Vagina (tissue), 2 donors: ENCODE measurements around the gene CC2D1A. TPM values are rescaled to one million over a fixed set of nuclear protein-coding genes. Genes with fewer than 3 reads are reported as not detected.

Experiments
- DNase-seq, 2 donors: peaks; one replicate each; pipeline ENCODE4 v3.0.0-alpha.2; 2017; ENCODE audit errors: extremely low spot score in 2 of 2
- H3K27ac ChIP-seq: fragments of 200-600 bp; sonication (generic); one replicate; pipeline ENCODE4 v1.5.1; 2019
- H3K27me3 ChIP-seq: fragments of 200-600 bp; sonication (generic); one replicate; pipeline ENCODE4 v1.5.1; 2019
- H3K36me3 ChIP-seq, 2 donors: fragments of 200-600 bp; sonication (generic); one replicate each; pipeline ENCODE4 v1.5.1; 2017 to 2019
- H3K4me1 ChIP-seq: fragments of 200-600 bp; sonication (generic); one replicate; pipeline ENCODE4 v1.5.1; 2019
- H3K4me3 ChIP-seq, 2 donors: fragments of 200-600 bp; sonication (generic); 1 replicate in 1 of 2; 2 replicates in 1 of 2; pipeline ENCODE4 v1.5.1; 2016 to 2019
- H3K9me3 ChIP-seq: fragments of 200-600 bp; sonication (generic); one replicate; pipeline ENCODE4 v1.5.1; 2019
- CTCF ChIP-seq, 3 experiments: fragments of 450-650 bp in 2 of 3; fragments of 200-600 bp in 1 of 3; sonication (generic) in 1 of 3; IDR thresholded peaks; one replicate each; pipeline ENCODE4 v1.5.1; 2017 to 2019; ENCODE audit warnings: antibody characterized with exemption in 3 of 3, mild to moderate bottlenecking in 2 of 3, moderate library complexity in 2 of 3
- POLR2A ChIP-seq, 2 donors: fragments of 450-650 bp; IDR thresholded peaks; one replicate each; pipeline ENCODE4 v1.6.1; 2017; ENCODE audit warnings: antibody characterized with exemption in 2 of 2, mild to moderate bottlenecking in 2 of 2, moderate library complexity in 2 of 2
- POLR2AphosphoS5 ChIP-seq, 2 donors: sonication (generic); formaldehyde crosslinking; IDR thresholded peaks; one replicate each; pipeline ENCODE4 v1.9.0; 2017; ENCODE audit warnings: antibody characterized with exemption in 2 of 2, mild to moderate bottlenecking in 2 of 2, low read depth in 1 of 2; ENCODE audit not compliant: insufficient read depth in 1 of 2
- intact Hi-C: fragments of 100-400 bp; cut with DNase I; formaldehyde crosslinking; loops from one replicate; pipeline ENCODE4 v1.15.1; 2023
- total RNA-seq: library from RNA; depleted of rRNA; stranded (reverse); fragments of >200 nt; gene quantifications from one replicate; pipeline ENCODE4 v1.2.3, GENCODE V29; 2016

The CC2D1A gene
- total RNA-seq, 1 donor from 2014 or later, result 44.4 TPM

- no peak overlapping the region for H3K27ac ChIP-seq
- H3K4me3 ChIP-seq, result no peak overlapping the region
- H3K9me3 ChIP-seq, result no peaks in the 10 kb centered on the region
- intact Hi-C loops, result no loop called here
- H3K36me3 ChIP-seq, result peaks cover 3 to 41% of the 10 kb centered on the region in 2 donors
- H3K4me1 ChIP-seq, result no peaks in the 10 kb centered on the region
- no peaks in the 10 kb centered on the region for H3K27me3 ChIP-seq
- TF ChIP-seq POLR2AphosphoS5 (IDR thresholded peaks at IDR 0.05; ENCODE audit: insufficient read depth in 1 of 2, low read depth in 1 of 2) (no peak), POLR2A (IDR thresholded peaks at IDR 0.05) (no peak), CTCF (IDR thresholded peaks at IDR 0.05) (no peak)
- no peak for DNase-seq
Measured at GRCh38 chr19:13913352-13913751, 7.4 kb downstream of the CC2D1A start.

GRCh38 chr19:13914777-13915176 lies 8.8 kb downstream of the CC2D1A start:
- H3K4me1 ChIP-seq, result no peaks in the 10 kb centered on the region
- no peak overlapping the region for H3K27ac ChIP-seq
- H3K4me3 ChIP-seq, result no peak overlapping the region
- no peak for DNase-seq
- H3K9me3 ChIP-seq, result no peaks in the 10 kb centered on the region
- intact Hi-C loops, result no loop called here
- no peak for TF ChIP-seq POLR2AphosphoS5 (IDR thresholded peaks at IDR 0.05; ENCODE audit: insufficient read depth in 1 of 2, low read depth in 1 of 2)
- peaks cover 3 to 55% of the 10 kb centered on the region in 2 donors for H3K36me3 ChIP-seq
- H3K27me3 ChIP-seq, result no peaks in the 10 kb centered on the region

DNA sequence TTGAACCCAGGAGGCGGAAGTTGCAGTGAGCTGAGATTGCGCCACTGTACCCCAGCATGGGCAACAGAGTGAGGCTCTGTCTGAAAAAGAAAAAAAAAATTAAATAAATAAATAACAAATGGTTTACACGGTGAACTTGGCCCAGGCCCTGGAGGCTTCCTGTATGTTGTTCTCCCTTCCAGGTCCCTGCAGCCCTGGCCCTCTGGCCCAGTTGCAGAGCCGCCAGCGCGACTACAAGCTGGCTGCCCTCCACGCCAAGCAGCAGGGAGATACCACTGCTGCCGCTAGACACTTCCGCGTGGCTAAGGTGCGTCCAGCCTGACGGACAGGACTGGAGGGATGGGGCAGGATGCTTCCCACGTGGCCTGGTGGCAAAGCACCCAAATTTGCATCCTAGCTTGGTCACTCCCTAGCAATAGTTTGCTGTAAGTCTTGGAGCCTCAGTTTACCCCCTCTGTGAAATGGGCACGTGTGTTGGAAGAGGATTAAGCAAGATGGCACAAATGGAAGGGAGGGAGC lies 11.9 kb downstream of the CC2D1A start:
- H3K9me3 ChIP-seq, result no peaks in the 10 kb centered on the region
- no peak for TF ChIP-seq CTCF (IDR thresholded peaks at IDR 0.05)
- no peak for TF ChIP-seq POLR2A (IDR thresholded peaks at IDR 0.05)
- no peak for TF ChIP-seq POLR2AphosphoS5 (IDR thresholded peaks at IDR 0.05; ENCODE audit: insufficient read depth in 1 of 2, low read depth in 1 of 2)
- DNase-seq, result no peak
- H3K4me3 ChIP-seq, result no peak overlapping the region
- peaks cover 0 to 75% of the 10 kb centered on the region in 2 donors for H3K36me3 ChIP-seq
- H3K4me1 ChIP-seq, result no peaks in the 10 kb centered on the region
- no peak overlapping the region for H3K27ac ChIP-seq
- intact Hi-C loops, result no loop called here
- H3K27me3 ChIP-seq, result no peaks in the 10 kb centered on the region

GRCh38 chr19:13918726-13919411 lies 12.9 kb downstream of the CC2D1A start:
- no peak for DNase-seq
- intact Hi-C loops, result no loop called here
- Histone ChIP-seq H3K9me3 (no peaks in the 10 kb centered on the region), H3K4me3 (no peak overlapping the region), H3K27me3 (no peaks in the 10 kb centered on the region), H3K4me1 (no peaks in the 10 kb centered on the region), H3K27ac (no peak overlapping the region), H3K36me3 (peaks cover 0 to 79% of the 10 kb centered on the region in 2 donors)
- TF ChIP-seq POLR2AphosphoS5 (IDR thresholded peaks at IDR 0.05; ENCODE audit: insufficient read depth in 1 of 2, low read depth in 1 of 2) (no peak), CTCF (IDR thresholded peaks at IDR 0.05) (no peak), POLR2A (IDR thresholded peaks at IDR 0.05) (no peak)

DNA sequence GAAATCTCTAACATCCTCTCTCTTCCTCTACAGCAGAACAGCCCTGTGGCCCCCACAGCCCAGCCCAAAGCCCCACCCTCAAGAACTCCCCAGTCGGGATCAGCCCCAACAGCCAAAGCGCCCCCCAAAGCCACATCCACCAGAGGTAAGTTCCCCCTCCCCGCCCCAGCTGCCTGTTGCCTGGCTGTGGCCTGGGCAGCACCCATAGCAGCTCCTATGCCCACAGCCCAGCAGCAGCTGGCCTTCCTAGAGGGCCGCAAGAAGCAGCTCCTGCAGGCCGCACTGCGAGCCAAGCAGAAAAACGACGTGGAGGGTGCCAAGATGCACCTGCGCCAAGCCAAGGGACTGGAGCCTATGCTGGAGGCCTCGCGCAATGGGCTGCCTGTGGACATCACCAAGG lies 14.5 kb downstream of the CC2D1A start:
- DNase-seq, result no peak
- intact Hi-C loops, result no loop called here
- no peak overlapping the region for H3K27ac ChIP-seq
- no peaks in the 10 kb centered on the region for H3K4me1 ChIP-seq
- H3K27me3 ChIP-seq, result no peaks in the 10 kb centered on the region
- H3K36me3 ChIP-seq, result peaks cover 0 to 77% of the 10 kb centered on the region in 2 donors
- TF ChIP-seq CTCF (IDR thresholded peaks at IDR 0.05), result no peak
- no peak for TF ChIP-seq POLR2A (IDR thresholded peaks at IDR 0.05)
- TF ChIP-seq POLR2AphosphoS5 (IDR thresholded peaks at IDR 0.05; ENCODE audit: insufficient read depth in 1 of 2, low read depth in 1 of 2), result no peak
- H3K9me3 ChIP-seq, result no peaks in the 10 kb centered on the region
- no peak overlapping the region for H3K4me3 ChIP-seq
